K562 (cell line): ENCODE results near the gene MT1A.

Experiments
- CEBPB ChIP-seq: fragments of 450-650 bp; IDR thresholded peaks from 2 replicates; pipeline ENCODE4 v1.6.1; 2016; ENCODE audit warnings: missing genetic modification characterization, missing compliant biosample characterization
- ESRRA ChIP-seq: fragments of 450-650 bp; IDR thresholded peaks from 2 replicates; pipeline ENCODE4 v1.6.1; 2014; ENCODE audit warnings: low read depth, mild to moderate bottlenecking, moderate library complexity, borderline replicate concordance
- ETS2 ChIP-seq: IDR thresholded peaks from 2 replicates; pipeline ENCODE4 v1.6.1; 2016; ENCODE audit warnings: borderline replicate concordance, missing genetic modification characterization, mild to moderate bottlenecking, moderate library complexity, missing compliant biosample characterization; ENCODE audit not compliant: poor library complexity, severe bottlenecking
- MAFK ChIP-seq: IDR thresholded peaks from 2 replicates; pipeline ENCODE4 v1.6.1; 2011; ENCODE audit warnings: low read length, improper control_type of control experiment
- POLR2A ChIP-seq: fragments of 450-650 bp; conservative IDR thresholded peaks from 2 replicates; pipeline ENCODE4 v1.6.1; 2016
- RBFOX2 ChIP-seq: fragments of 200-400 bp; formaldehyde crosslinking; IDR thresholded peaks from 2 replicates; pipeline ENCODE4 v1.6.1; 2017; ENCODE audit warnings: low read depth, mild to moderate bottlenecking, low read length, moderate library complexity
- SREBF1 ChIP-seq: fragments of 150-350 bp; IDR thresholded peaks from 2 replicates; pipeline ENCODE4 v1.6.1; 2014; ENCODE audit warnings: antibody characterized with exemption, low read depth, low read length, borderline replicate concordance
- TRIM25 ChIP-seq: fragments of 450-650 bp; IDR thresholded peaks from 2 replicates; pipeline ENCODE4 v1.7.0; 2016; ENCODE audit warnings: borderline replicate concordance
- ZNF232 ChIP-seq: sonication (generic); formaldehyde crosslinking; IDR thresholded peaks from 2 replicates; pipeline ENCODE4 v1.8.0; 2022; ENCODE audit warnings: mild to moderate bottlenecking, missing genetic modification reagents
- ZNF274 ChIP-seq: IDR thresholded peaks from 2 replicates; pipeline ENCODE4 v1.6.1; 2011; ENCODE audit warnings: low read depth, mild to moderate bottlenecking, low read length, moderate library complexity, borderline replicate concordance
- TF ChIP-seq, protein P1 (sequence below): fragments of 250-450 bp; sonication (Bioruptor Pico); IDR thresholded peaks from 2 replicates; pipeline ENCODE4 v1.8.0; 2021; ENCODE audit warnings: moderate library complexity, mild to moderate bottlenecking, inconsistent platforms
- TF ChIP-seq, protein P2 (sequence below), 2 experiments: fragments of 450-650 bp; formaldehyde crosslinking in 1 of 2; IDR thresholded peaks; 2 replicates each; pipeline versions ENCODE4 v1.4.0 to v1.6.1; 2014 to 2020; ENCODE audit warnings: mild to moderate bottlenecking in 2 of 2, borderline replicate concordance in 1 of 2, low read depth in 1 of 2
- TF ChIP-seq, protein P3 (sequence below), 3 experiments: IDR thresholded peaks in 2 of 3; conservative IDR thresholded peaks in 1 of 3; 2 replicates each; pipeline ENCODE4 v1.5.1; 2011 to 2012; ENCODE audit warnings: low read length in 3 of 3, mild to moderate bottlenecking in 3 of 3, control low read depth in 2 of 3, improper control_type of control experiment in 1 of 3, inconsistent platforms in 1 of 3, low read depth in 1 of 3, mixed read lengths in 1 of 3, moderate library complexity in 1 of 3; ENCODE audit not compliant: insufficient read depth in 2 of 3
- TF ChIP-seq, protein P4 (sequence below), 2 experiments: fragments of 450-650 bp in 1 of 2; IDR thresholded peaks; 2 replicates each; pipeline ENCODE4 v1.6.1; 2011 to 2017; ENCODE audit warnings: low read depth in 2 of 2, antibody characterized with exemption in 1 of 2, borderline replicate concordance in 1 of 2, low read length in 1 of 2, mild to moderate bottlenecking in 1 of 2, mixed read lengths in 1 of 2; ENCODE audit not compliant: control insufficient read depth in 1 of 2

DNA sequence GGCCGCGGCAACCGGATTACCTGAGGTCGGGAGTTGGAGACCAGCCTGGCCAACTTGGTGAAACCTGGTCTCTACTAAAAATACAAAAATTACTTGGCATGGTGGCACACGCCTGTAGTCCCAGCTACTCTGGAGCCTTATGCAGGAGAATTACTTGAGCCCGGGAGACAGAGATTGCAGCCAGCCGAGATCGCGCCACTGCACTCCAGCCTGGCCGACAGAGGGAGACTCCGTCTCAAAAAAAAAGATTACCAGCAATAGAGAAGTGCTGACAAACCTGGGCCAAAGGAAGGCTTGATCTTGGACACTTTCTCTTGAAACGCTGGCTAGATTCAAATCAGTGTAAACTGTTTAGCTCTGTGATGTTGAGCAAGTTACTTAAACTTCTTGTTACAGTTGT lies 35.5 kb downstream of the MT1A start:
- TF ChIP-seq, protein P1, sequence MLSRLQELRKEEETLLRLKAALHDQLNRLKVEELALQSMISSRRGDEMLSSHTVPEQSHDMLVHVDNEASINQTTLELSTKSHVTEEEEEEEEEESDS, result no peak
- TF ChIP-seq, protein P2, sequence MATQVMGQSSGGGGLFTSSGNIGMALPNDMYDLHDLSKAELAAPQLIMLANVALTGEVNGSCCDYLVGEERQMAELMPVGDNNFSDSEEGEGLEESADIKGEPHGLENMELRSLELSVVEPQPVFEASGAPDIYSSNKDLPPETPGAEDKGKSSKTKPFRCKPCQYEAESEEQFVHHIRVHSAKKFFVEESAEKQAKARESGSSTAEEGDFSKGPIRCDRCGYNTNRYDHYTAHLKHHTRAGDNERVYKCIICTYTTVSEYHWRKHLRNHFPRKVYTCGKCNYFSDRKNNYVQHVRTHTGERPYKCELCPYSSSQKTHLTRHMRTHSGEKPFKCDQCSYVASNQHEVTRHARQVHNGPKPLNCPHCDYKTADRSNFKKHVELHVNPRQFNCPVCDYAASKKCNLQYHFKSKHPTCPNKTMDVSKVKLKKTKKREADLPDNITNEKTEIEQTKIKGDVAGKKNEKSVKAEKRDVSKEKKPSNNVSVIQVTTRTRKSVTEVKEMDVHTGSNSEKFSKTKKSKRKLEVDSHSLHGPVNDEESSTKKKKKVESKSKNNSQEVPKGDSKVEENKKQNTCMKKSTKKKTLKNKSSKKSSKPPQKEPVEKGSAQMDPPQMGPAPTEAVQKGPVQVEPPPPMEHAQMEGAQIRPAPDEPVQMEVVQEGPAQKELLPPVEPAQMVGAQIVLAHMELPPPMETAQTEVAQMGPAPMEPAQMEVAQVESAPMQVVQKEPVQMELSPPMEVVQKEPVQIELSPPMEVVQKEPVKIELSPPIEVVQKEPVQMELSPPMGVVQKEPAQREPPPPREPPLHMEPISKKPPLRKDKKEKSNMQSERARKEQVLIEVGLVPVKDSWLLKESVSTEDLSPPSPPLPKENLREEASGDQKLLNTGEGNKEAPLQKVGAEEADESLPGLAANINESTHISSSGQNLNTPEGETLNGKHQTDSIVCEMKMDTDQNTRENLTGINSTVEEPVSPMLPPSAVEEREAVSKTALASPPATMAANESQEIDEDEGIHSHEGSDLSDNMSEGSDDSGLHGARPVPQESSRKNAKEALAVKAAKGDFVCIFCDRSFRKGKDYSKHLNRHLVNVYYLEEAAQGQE (IDR thresholded peaks at IDR 0.05; ENCODE audit: borderline replicate concordance), result peak; percentile 63; the same call in 1 of the 2 replicates
- TF ChIP-seq, protein P2 (CRISPR knock-in tag; IDR thresholded peaks at IDR 0.05; ENCODE audit: low read depth), result no peak
- TF ChIP-seq TRIM25, result no peak
- TF ChIP-seq, protein P3, sequence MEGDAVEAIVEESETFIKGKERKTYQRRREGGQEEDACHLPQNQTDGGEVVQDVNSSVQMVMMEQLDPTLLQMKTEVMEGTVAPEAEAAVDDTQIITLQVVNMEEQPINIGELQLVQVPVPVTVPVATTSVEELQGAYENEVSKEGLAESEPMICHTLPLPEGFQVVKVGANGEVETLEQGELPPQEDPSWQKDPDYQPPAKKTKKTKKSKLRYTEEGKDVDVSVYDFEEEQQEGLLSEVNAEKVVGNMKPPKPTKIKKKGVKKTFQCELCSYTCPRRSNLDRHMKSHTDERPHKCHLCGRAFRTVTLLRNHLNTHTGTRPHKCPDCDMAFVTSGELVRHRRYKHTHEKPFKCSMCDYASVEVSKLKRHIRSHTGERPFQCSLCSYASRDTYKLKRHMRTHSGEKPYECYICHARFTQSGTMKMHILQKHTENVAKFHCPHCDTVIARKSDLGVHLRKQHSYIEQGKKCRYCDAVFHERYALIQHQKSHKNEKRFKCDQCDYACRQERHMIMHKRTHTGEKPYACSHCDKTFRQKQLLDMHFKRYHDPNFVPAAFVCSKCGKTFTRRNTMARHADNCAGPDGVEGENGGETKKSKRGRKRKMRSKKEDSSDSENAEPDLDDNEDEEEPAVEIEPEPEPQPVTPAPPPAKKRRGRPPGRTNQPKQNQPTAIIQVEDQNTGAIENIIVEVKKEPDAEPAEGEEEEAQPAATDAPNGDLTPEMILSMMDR (IDR thresholded peaks at IDR 0.05 in 2 of 3, conservative IDR thresholded peaks at IDR 0.05 in 1 of 3; ENCODE audit: insufficient read depth in 2 of 3, low read depth in 1 of 3, low read length in 3 of 3), result peak; percentile 70 to 73 (median 73)
- TF ChIP-seq ETS2, result no peak
- TF ChIP-seq, protein P4, sequence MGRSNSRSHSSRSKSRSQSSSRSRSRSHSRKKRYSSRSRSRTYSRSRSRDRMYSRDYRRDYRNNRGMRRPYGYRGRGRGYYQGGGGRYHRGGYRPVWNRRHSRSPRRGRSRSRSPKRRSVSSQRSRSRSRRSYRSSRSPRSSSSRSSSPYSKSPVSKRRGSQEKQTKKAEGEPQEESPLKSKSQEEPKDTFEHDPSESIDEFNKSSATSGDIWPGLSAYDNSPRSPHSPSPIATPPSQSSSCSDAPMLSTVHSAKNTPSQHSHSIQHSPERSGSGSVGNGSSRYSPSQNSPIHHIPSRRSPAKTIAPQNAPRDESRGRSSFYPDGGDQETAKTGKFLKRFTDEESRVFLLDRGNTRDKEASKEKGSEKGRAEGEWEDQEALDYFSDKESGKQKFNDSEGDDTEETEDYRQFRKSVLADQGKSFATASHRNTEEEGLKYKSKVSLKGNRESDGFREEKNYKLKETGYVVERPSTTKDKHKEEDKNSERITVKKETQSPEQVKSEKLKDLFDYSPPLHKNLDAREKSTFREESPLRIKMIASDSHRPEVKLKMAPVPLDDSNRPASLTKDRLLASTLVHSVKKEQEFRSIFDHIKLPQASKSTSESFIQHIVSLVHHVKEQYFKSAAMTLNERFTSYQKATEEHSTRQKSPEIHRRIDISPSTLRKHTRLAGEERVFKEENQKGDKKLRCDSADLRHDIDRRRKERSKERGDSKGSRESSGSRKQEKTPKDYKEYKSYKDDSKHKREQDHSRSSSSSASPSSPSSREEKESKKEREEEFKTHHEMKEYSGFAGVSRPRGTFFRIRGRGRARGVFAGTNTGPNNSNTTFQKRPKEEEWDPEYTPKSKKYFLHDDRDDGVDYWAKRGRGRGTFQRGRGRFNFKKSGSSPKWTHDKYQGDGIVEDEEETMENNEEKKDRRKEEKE (IDR thresholded peaks at IDR 0.05; ENCODE audit: borderline replicate concordance in 1 of 2, control insufficient read depth in 1 of 2, low read depth in 2 of 2, low read length in 1 of 2), result no peak
- TF ChIP-seq CEBPB (tag), result no peak
- TF ChIP-seq ESRRA, result no peak
- TF ChIP-seq POLR2A, result no peak
- no peak for TF ChIP-seq ZNF232 (CRISPR knock-in tag)
- no peak for TF ChIP-seq SREBF1
- TF ChIP-seq MAFK, result no peak
- no peak for TF ChIP-seq ZNF274
- no peak for TF ChIP-seq RBFOX2
